Peyer's patch (tissue), 4 donors: ENCODE data around the gene ATXN1.

ENCODE experiments used
- CTCF ChIP-seq, 6 experiments: fragments of 450-650 bp in 4 of 6; fragments of 200-600 bp in 2 of 6; sonication (generic) in 1 of 6; IDR thresholded peaks; one replicate each; pipeline ENCODE4 v1.5.1; 2017 to 2019; ENCODE audit warnings: antibody characterized with exemption in 6 of 6, mild to moderate bottlenecking in 3 of 6, moderate library complexity in 1 of 6
- POLR2A ChIP-seq, 2 donors: fragments of 450-650 bp; IDR thresholded peaks; one replicate each; pipeline ENCODE4 v1.5.1; 2017; ENCODE audit warnings: antibody characterized with exemption in 2 of 2, mild to moderate bottlenecking in 2 of 2, moderate library complexity in 2 of 2

DNA sequence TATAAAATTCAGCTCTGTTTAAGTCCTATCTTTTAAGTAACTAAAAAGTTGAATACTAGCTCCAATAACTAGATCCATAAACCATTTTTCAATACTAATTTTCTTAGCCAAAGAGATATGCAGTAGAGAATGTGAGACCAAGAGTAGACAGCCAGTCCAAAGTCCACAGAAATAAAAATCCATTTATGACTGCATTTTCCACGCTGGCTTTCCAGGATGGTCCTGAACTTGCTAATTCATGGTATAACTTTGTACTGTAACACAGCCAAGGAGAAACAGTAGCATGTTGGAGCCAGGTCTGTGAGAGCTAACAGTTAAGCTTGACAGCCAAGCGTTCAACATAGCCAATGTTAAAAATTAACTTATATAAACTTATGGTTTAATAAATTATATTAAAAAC, 366.6 kb downstream of the ATXN1 start:
- TF ChIP-seq CTCF (IDR thresholded peaks at IDR 0.05) (no peak), POLR2A (IDR thresholded peaks at IDR 0.05) (no peak)
